B cell (primary cell): Measurements from ENCODE around the gene KDM5A.

Source experiments
- CTCF ChIP-seq: fragments of 200-600 bp; IDR thresholded peaks from one replicate; pipeline ENCODE4 v1.8.0; 2022; ENCODE audit warnings: antibody characterized with exemption, mild to moderate bottlenecking
- EZH2 ChIP-seq: IDR thresholded peaks from 2 replicates; pipeline ENCODE4 v1.6.1; 2012; ENCODE audit warnings: borderline replicate concordance, low read depth, mild to moderate bottlenecking, moderate library complexity, low read length; ENCODE audit not compliant: insufficient read depth, poor library complexity, severe bottlenecking

DNA sequence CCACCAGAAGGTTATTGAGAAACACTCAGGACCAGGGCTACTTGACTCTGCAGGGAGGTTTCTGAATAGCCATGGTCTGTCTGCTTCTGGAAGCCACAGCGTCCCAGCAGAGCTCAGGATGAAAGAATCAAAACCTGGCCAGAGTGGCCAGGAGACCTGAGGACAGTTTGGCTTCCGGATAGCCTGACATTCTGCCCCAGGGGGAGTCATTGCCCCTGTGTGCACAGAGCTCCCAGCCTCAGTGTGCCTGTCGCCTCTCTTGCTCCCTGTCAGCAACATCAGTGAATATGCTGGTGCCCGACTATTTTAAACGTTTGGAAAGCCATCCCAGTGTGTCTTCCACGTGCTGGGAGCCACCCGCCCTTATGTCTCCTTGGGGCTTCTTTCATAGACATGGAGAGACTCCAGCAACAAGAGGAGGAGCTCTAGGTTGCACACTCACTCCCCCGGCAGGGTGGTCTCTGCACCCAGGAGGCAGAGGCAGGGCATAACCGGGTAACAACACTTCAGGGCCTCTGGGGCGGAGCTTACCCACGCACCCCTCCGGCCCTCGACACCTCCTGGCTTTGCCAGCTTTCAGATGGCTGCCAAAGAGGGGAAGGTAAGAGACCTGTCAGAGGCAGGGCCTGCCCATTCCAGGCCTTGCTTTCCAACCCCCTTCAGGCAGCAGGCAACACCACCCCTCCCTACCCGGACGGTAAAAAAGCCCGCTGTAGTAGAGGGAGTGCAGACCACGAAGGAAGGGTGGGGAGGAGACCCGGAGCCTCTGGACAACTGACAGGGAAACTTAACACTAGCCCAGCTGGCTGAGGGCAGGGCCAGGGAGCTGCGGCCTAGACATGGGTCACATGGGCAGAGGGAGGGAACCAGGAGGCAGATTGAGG is 156.1 kb downstream of the KDM5A start:
- no peak for TF ChIP-seq EZH2
- TF ChIP-seq CTCF = no peak
